Endothelial cell of umbilical vein (primary cell): Measurements from ENCODE around the gene CREBZF. TPM values are rescaled to one million over a fixed set of nuclear protein-coding genes. Genes with fewer than 3 reads are reported as not detected.

Source experiments
- BruUV-seq: library from RNA; stranded (reverse); fragments of 400-500 nt; replicated peaks from 2 replicates; lab custom pipeline; 2021; lab: Mats Ljungman, UMichigan
- CTCF ChIA-PET: fragments of 300-600, 350-600 bp; sonication (Branson Sonifier 250); formaldehyde crosslinking; loops from one replicate; lab custom pipeline; 2021; ENCODE audit warnings: antibody characterized with exemption, inconsistent platforms; lab: Charles Lee
- POLR2A ChIA-PET: fragments of 300-600, 350-600 bp; sonication (Branson Sonifier 250); formaldehyde crosslinking; loops from one replicate; lab custom pipeline; 2021; ENCODE audit warnings: antibody characterized with exemption, inconsistent platforms; lab: Charles Lee
- DNase-seq: peaks from one replicate; pipeline ENCODE4 v3.0.0-alpha.2; 2011; ENCODE audit warnings: low read depth, low spot score
- FAIRE-seq: peaks from 2 replicates; lab custom pipeline; 2011; peaks lifted over from hg19 to GRCh38; lab: Jason Lieb, UNC
- H2AFZ ChIP-seq: 2 replicates; pipeline ENCODE4 v1.6.0; 2012; ENCODE audit warnings: low read depth, low read length, control low read depth, inconsistent platforms
- H3K27ac ChIP-seq: 2 replicates; pipeline ENCODE4 v1.5.1; 2011; ENCODE audit warnings: low read depth, mild to moderate bottlenecking, control low read depth, low read length, moderate library complexity; ENCODE audit not compliant: insufficient read depth
- H3K27me3 ChIP-seq, 2 experiments: 2 replicates each; pipeline versions ENCODE4 v1.6.0 to v1.6.1; 2011; ENCODE audit warnings: low read length in 2 of 2, mixed read lengths in 1 of 2; ENCODE audit not compliant: control insufficient read depth in 2 of 2, insufficient read depth in 2 of 2
- H3K36me3 ChIP-seq, 2 experiments: 2 replicates in 1 of 2; 3 replicates in 1 of 2; pipeline ENCODE4 v1.5.1; 2011; ENCODE audit warnings: low read length in 2 of 2, mild to moderate bottlenecking in 1 of 2, moderate library complexity in 1 of 2; ENCODE audit not compliant: control insufficient read depth in 2 of 2, insufficient read depth in 2 of 2; ENCODE audit errors: extremely low read depth in 1 of 2
- H3K4me1 ChIP-seq: 3 replicates; pipeline ENCODE4 v1.5.1; 2011; ENCODE audit warnings: mild to moderate bottlenecking, low read length; ENCODE audit not compliant: control insufficient read depth, insufficient read depth; ENCODE audit errors: extremely low read depth
- H3K4me2 ChIP-seq: 2 replicates; pipeline ENCODE4 v1.6.1; 2011; ENCODE audit warnings: low read length, control low read depth, mixed read lengths; ENCODE audit not compliant: insufficient read depth
- H3K4me3 ChIP-seq, 3 experiments: fragments of 200-600 bp in 1 of 3; sonication (generic), shearing (Covaris generic) in 1 of 3; replicated peaks in 1 of 3; 2 replicates each; pipeline ENCODE4 v1.5.1; 2011 to 2016; ENCODE audit warnings: control low read depth in 3 of 3, low read length in 3 of 3, mild to moderate bottlenecking in 2 of 3, inconsistent platforms in 1 of 3, low read depth in 1 of 3, moderate library complexity in 1 of 3; ENCODE audit not compliant: insufficient read depth in 1 of 3
- H3K79me2 ChIP-seq: 2 replicates; pipeline ENCODE4 v1.6.0; 2012; ENCODE audit warnings: low read length, inconsistent platforms; ENCODE audit not compliant: control insufficient read depth, insufficient read depth
- H3K9ac ChIP-seq: replicated peaks from 2 replicates; pipeline ENCODE3; 2011; ENCODE audit warnings: low read length, control low read depth; ENCODE audit not compliant: insufficient read depth; ENCODE audit errors: extremely low read depth
- H3K9me1 ChIP-seq: replicated peaks from 3 replicates; pipeline ENCODE4 v1.6.0; 2011; ENCODE audit warnings: mild to moderate bottlenecking, low read length; ENCODE audit not compliant: control insufficient read depth, insufficient read depth; ENCODE audit errors: extremely low read depth
- H3K9me3 ChIP-seq: replicated peaks from 2 replicates; pipeline ENCODE4 v1.5.1; 2012; ENCODE audit warnings: low read length, inconsistent platforms; ENCODE audit not compliant: control insufficient read depth, insufficient read depth
- H4K20me1 ChIP-seq: replicated peaks from 2 replicates; pipeline ENCODE3; 2011; ENCODE audit warnings: mild to moderate bottlenecking, low read length; ENCODE audit not compliant: control insufficient read depth, insufficient read depth; ENCODE audit errors: extremely low read depth
- EZH2 ChIP-seq: IDR thresholded peaks from 2 replicates; pipeline ENCODE4 v1.6.1; 2012; ENCODE audit warnings: borderline replicate concordance, low read depth, mild to moderate bottlenecking, moderate library complexity, low read length, inconsistent platforms; ENCODE audit not compliant: severe bottlenecking
- FOS ChIP-seq: IDR thresholded peaks from 2 replicates; pipeline ENCODE4 v1.6.1; 2011; ENCODE audit warnings: mild to moderate bottlenecking, low read length, moderate library complexity, borderline replicate concordance; ENCODE audit not compliant: insufficient read depth
- GATA2 ChIP-seq: IDR thresholded peaks from 2 replicates; pipeline ENCODE4 v1.7.0; 2011; ENCODE audit warnings: low read depth, mild to moderate bottlenecking, moderate library complexity, mixed read lengths, low read length; ENCODE audit not compliant: insufficient read length, insufficient read depth
- JUN ChIP-seq: IDR thresholded peaks from 2 replicates; pipeline ENCODE4 v1.6.1; 2011; ENCODE audit warnings: borderline replicate concordance, low read depth; ENCODE audit not compliant: insufficient read length, insufficient read depth
- MYC ChIP-seq: IDR thresholded peaks from one replicate; pipeline ENCODE4 v1.6.1; 2011; ENCODE audit warnings: mild to moderate bottlenecking, low read depth, low read length
- POLR2A ChIP-seq: IDR thresholded peaks from 2 replicates; pipeline ENCODE4 v1.6.1; 2012; ENCODE audit warnings: low read depth, mild to moderate bottlenecking, control low read depth, low read length
- POLR2AphosphoS5 ChIP-seq: IDR thresholded peaks from 2 replicates; pipeline ENCODE4 v1.6.1; 2012; ENCODE audit warnings: low read depth, mild to moderate bottlenecking, control low read depth, low read length, moderate library complexity; ENCODE audit not compliant: insufficient read depth
- dilution Hi-C: fragments of 300-500 bp; cut with MboI; formaldehyde crosslinking; loops from one replicate; pipeline ENCODE4 v1.15.0; 2019; ENCODE audit warnings: low sequenced_read_pairs; ENCODE audit not compliant: extremely low pct_ligation_motif_present
- intact Hi-C: fragments of 100-400 bp; cut with micrococcal nuclease; formaldehyde crosslinking; loops from one replicate; pipeline ENCODE4 v1.10.0; 2022
- polyA plus RNA-seq, 4 experiments: library from polyadenylated mRNA; depleted of rRNA in 3 of 4; stranded (reverse) in 3 of 4; unstranded in 1 of 4; fragments of >200 nt; gene quantifications; 2 replicates each; pipeline versions ENCODE4 v1.2.1 to v1.2.3, GENCODE V29; 2011 to 2012; ENCODE audit warnings: missing spikeins in 1 of 4
- total RNA-seq: library from RNA; stranded (reverse); gene quantifications from 2 replicates; pipeline ENCODE4 v1.2.3, GENCODE V29; 2021
- TF ChIP-seq, protein P1 (sequence below): IDR thresholded peaks from 2 replicates; pipeline ENCODE4 v1.6.1; 2011; ENCODE audit not compliant: insufficient read depth, insufficient read length
- TF ChIP-seq, protein P2 (sequence below), 2 donors: IDR thresholded peaks; 1 replicate in 1 of 2; 2 replicates in 1 of 2; pipeline ENCODE4 v1.5.1; 2011; ENCODE audit warnings: low read length in 2 of 2, mild to moderate bottlenecking in 2 of 2, moderate library complexity in 2 of 2, control low read depth in 1 of 2, inconsistent platforms in 1 of 2, low read depth in 1 of 2; ENCODE audit not compliant: insufficient read depth in 1 of 2; ENCODE audit errors: extremely low read depth in 1 of 2

The CREBZF gene
- total and polyA plus RNA-seq, 2 donors (not counting 3 experiments of a cell fraction or from before 2014, with no cell fraction given) = 15.5 to 35.5 TPM

DNA sequence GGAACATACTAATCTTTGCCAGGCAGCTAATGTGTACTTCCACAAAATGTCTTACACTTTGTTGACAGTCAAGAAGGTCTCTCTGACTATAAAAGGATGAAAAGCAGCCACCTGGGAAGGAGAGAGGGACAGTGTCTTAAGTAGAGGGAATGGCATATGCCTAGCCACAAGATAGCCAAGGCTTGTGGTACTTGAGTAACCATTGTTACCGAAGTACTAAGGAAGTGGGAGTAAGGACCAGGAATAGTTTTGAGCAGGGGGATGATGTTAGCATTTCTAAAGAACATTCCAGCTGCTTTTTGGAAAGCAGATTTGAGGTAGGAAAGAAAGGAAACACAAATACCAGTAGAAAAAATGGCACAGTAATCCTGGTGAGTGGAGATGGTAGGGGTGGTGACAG lies 13.8 kb downstream of the CREBZF start:
- peaks cover 2% of the 10 kb centered on the region for H4K20me1 ChIP-seq
- no peak overlapping the region for H3K4me2 ChIP-seq
- no TSS peak for BruUV-seq
- FAIRE-seq = no peak
- no peak overlapping the region for H3K9ac ChIP-seq
- CTCF ChIA-PET = interaction anchor here (1.6 kb wide), 1 partner anchor 14 kb away, joined by 5 read pairs; no protein-coding TSS in a partner anchor
- no peaks in the 10 kb centered on the region for H3K27me3 ChIP-seq
- H2AFZ ChIP-seq = no peak overlapping the region
- no peaks in the 10 kb centered on the region for H3K9me3 ChIP-seq
- DNase-seq = no peak
- no peak overlapping the region for H3K4me3 ChIP-seq
- H3K4me1 ChIP-seq = peaks cover 11% of the 10 kb centered on the region
- H3K9me1 ChIP-seq = no peaks in the 10 kb centered on the region
- dilution Hi-C loops = no loop called here
- intact Hi-C loops = no loop called here
- H3K27ac ChIP-seq = no peak overlapping the region
- peaks cover 22% of the 10 kb centered on the region for H3K79me2 ChIP-seq
- POLR2A ChIA-PET = no interaction called here
- no peak for TF ChIP-seq POLR2A
- TF ChIP-seq EZH2 = no peak
- TF ChIP-seq FOS = no peak
- no peak for TF ChIP-seq POLR2AphosphoS5
- no peak for TF ChIP-seq GATA2
- TF ChIP-seq MYC = no peak
- TF ChIP-seq, protein P1, sequence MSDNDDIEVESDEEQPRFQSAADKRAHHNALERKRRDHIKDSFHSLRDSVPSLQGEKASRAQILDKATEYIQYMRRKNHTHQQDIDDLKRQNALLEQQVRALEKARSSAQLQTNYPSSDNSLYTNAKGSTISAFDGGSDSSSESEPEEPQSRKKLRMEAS = no peak
- TF ChIP-seq JUN = no peak
- TF ChIP-seq, protein P2, sequence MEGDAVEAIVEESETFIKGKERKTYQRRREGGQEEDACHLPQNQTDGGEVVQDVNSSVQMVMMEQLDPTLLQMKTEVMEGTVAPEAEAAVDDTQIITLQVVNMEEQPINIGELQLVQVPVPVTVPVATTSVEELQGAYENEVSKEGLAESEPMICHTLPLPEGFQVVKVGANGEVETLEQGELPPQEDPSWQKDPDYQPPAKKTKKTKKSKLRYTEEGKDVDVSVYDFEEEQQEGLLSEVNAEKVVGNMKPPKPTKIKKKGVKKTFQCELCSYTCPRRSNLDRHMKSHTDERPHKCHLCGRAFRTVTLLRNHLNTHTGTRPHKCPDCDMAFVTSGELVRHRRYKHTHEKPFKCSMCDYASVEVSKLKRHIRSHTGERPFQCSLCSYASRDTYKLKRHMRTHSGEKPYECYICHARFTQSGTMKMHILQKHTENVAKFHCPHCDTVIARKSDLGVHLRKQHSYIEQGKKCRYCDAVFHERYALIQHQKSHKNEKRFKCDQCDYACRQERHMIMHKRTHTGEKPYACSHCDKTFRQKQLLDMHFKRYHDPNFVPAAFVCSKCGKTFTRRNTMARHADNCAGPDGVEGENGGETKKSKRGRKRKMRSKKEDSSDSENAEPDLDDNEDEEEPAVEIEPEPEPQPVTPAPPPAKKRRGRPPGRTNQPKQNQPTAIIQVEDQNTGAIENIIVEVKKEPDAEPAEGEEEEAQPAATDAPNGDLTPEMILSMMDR (IDR thresholded peaks at IDR 0.05; ENCODE audit: extremely low read depth in 1 of 2, insufficient read depth in 1 of 2, low read depth in 1 of 2, low read length in 2 of 2) = no peak
- H3K36me3 ChIP-seq = peaks cover 0 to 2% of the 10 kb centered on the region in 2 experiments
